Activated naive CD4-positive, alpha-beta T cell treated with anti-CD3 and anti-CD28 coated beads, Interleukin-2, amount 50 U/mL, for 24 hours (primary cell): ENCODE results near the gene JSRP1.
A peak's percentile ranks its signal among the peaks of the same experiment; 100 is the strongest.

ENCODE experiments used
- H3K27ac Mint-ChIP-seq: one replicate; pipeline ENCODE4 v1.8.0; 2021; ENCODE audit warnings: mild to moderate bottlenecking, mixed read lengths
- H3K27me3 Mint-ChIP-seq: one replicate; pipeline ENCODE4 v1.8.0; 2021; ENCODE audit warnings: mixed read lengths
- H3K36me3 Mint-ChIP-seq: one replicate; pipeline ENCODE4 v1.8.0; 2021; ENCODE audit warnings: mixed read lengths
- H3K4me1 Mint-ChIP-seq: one replicate; pipeline ENCODE4 v1.8.0; 2021; ENCODE audit warnings: mixed read lengths
- H3K4me3 Mint-ChIP-seq: one replicate; pipeline ENCODE4 v1.8.0; 2021; ENCODE audit warnings: mild to moderate bottlenecking, mixed read lengths
- H3K9me3 Mint-ChIP-seq: one replicate; pipeline ENCODE4 v1.8.0; 2021; ENCODE audit warnings: mixed read lengths

Gene JSRP1

GRCh38 chr19:2210206-2210605 lies 46.0 kb downstream of the JSRP1 start:
- Mint-ChIP-seq H3K27ac (no peak overlapping the region), H3K9me3 (no peaks in the 10 kb centered on the region), H3K27me3 (no peaks in the 10 kb centered on the region), H3K36me3 (peaks cover 6% of the 10 kb centered on the region), H3K4me3 (no peak overlapping the region), H3K4me1 (peaks cover 8% of the 10 kb centered on the region)

DNA sequence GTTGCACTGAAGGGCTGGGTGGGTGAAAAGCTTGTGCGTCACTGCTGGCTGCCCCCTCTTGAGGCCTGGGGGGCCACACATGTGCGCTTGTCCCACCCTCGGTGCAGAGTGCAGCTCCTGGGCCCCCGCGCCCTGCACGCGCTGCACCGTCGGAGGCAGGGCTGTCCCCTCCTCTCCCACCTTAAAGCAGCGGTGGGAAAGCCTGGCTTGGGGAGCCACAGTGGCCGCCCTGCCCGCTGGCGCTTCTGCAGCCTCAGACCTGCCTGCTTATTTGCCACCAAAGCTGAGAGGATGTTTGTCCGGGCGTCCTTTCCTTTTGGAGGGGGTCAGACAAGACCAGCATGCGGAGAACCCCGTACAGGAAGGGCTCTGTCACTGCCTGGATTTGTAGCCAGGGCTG lies 46.8 kb downstream of the JSRP1 start:
- H3K27ac Mint-ChIP-seq, result no peak overlapping the region
- no peak overlapping the region for H3K4me3 Mint-ChIP-seq
- no peaks in the 10 kb centered on the region for H3K27me3 Mint-ChIP-seq
- peaks cover 6% of the 10 kb centered on the region for H3K36me3 Mint-ChIP-seq
- no peaks in the 10 kb centered on the region for H3K9me3 Mint-ChIP-seq
- no peaks in the 10 kb centered on the region for H3K4me1 Mint-ChIP-seq

GRCh38 chr19:2208975-2209374 lies 47.2 kb downstream of the JSRP1 start:
- H3K4me1 Mint-ChIP-seq, result no peaks in the 10 kb centered on the region
- H3K9me3 Mint-ChIP-seq, result no peaks in the 10 kb centered on the region
- H3K27ac Mint-ChIP-seq, result no peak overlapping the region
- H3K4me3 Mint-ChIP-seq, result no peak overlapping the region
- H3K36me3 Mint-ChIP-seq, result peaks cover 6% of the 10 kb centered on the region
- H3K27me3 Mint-ChIP-seq, result no peaks in the 10 kb centered on the region

DNA sequence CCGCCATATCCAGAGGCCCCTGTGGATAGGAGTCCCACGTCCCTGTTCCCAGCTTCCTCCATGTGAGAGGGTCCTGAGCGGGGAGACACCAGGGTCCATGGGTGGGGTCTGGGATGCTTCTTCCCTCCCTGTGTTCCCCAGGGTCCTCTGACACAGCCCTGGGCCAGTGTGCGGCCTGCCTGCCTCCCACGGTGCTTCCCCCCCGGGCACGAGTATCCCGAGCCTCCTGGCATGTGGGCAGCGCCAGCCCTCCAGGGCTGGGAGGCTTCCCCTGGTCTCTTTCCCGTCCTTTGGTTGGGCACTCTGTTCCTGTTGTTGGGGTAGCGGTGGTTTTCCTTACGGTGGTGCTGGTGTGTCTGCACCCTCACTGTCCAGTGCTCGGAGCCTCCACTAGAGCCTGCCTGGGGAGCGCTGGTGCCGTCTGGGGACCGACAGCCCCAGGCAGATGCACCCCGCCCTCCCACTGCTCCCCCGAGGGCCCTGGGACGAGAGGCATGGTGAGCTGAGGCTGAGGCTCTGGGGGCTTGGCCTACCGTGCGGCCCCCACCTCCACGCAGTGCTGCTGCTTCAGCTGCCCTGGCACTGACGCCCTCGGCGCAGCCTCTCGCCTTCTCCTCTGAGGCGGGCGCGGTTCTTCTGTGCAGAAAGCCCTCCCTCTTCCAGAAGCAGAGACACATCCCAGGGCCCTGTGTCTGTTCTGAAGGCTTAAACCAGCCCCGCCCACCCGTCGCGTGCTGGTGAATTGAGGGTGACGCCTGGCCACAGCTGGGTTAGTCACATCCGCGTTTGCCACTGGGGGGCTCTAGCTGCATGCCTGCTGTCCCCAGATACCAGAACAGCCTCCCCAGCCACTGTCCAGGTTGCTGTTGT lies 48.0 kb downstream of the JSRP1 start:
- peak overlapping the region; percentile 70 for H3K27ac Mint-ChIP-seq
- H3K9me3 Mint-ChIP-seq, result no peaks in the 10 kb centered on the region
- no peaks in the 10 kb centered on the region for H3K4me1 Mint-ChIP-seq
- no peak overlapping the region for H3K4me3 Mint-ChIP-seq
- peaks cover 6% of the 10 kb centered on the region for H3K36me3 Mint-ChIP-seq
- no peaks in the 10 kb centered on the region for H3K27me3 Mint-ChIP-seq

DNA sequence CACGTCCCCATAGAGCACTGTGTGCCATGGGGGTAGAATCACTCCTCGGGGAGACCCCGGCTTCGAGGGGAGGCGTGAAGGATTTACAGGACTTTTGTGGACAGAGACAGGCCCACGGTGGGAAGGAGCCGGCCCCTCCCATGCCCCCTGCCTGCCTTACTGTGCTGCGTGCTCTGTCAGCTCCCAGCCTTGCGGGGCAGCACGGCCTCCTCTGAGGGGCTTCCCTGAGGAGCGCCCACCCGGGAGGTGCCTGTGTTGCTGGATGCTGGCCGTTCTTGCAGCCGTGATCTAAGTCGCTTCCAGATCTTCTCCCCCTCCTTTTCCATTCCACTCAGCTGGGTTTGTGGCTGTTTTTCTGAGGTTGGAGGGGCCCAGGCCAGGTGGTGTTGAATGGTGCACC lies 49.2 kb downstream of the JSRP1 start:
- Mint-ChIP-seq H3K9me3 (no peaks in the 10 kb centered on the region), H3K4me3 (no peak overlapping the region), H3K4me1 (no peaks in the 10 kb centered on the region), H3K36me3 (peaks cover 6% of the 10 kb centered on the region), H3K27ac (no peak overlapping the region), H3K27me3 (no peaks in the 10 kb centered on the region)

- no peak overlapping the region for H3K27ac Mint-ChIP-seq
- H3K9me3 Mint-ChIP-seq, result no peaks in the 10 kb centered on the region
- peaks cover 1% of the 10 kb centered on the region for H3K36me3 Mint-ChIP-seq
- no peaks in the 10 kb centered on the region for H3K27me3 Mint-ChIP-seq
- peaks cover 4% of the 10 kb centered on the region for H3K4me1 Mint-ChIP-seq
- no peak overlapping the region for H3K4me3 Mint-ChIP-seq
Measured at GRCh38 chr19:2202366-2202765, 53.9 kb downstream of the JSRP1 start.
